Astrocyte of the cerebellum (primary cell): ENCODE data around the gene PRM1.

Source experiments
- DNase-seq: peaks from one replicate; pipeline ENCODE4 v3.0.0-alpha.2; 2011; ENCODE audit warnings: low read depth
- H3K4me3 ChIP-seq: 2 replicates; pipeline ENCODE4 v1.5.1; 2011; ENCODE audit warnings: mild to moderate bottlenecking, low read depth, low read length, moderate library complexity
- in situ Hi-C: cut with HindIII; loops from 2 replicates; pipeline ENCODE4 v1.10.0; 2017; ENCODE audit warnings: low sequenced_read_pairs
- TF ChIP-seq, protein P1 (sequence below): IDR thresholded peaks from 2 replicates; pipeline ENCODE4 v1.5.1; 2012; ENCODE audit warnings: low read length, low read depth, moderate library complexity, mild to moderate bottlenecking; ENCODE audit errors: missing control alignments

PRM1 gene

GRCh38 chr16:11321662-11322061 is 40.5 kb upstream of the PRM1 start:
- H3K4me3 ChIP-seq: no peak overlapping the region
- no peak for DNase-seq
- TF ChIP-seq, protein P1, sequence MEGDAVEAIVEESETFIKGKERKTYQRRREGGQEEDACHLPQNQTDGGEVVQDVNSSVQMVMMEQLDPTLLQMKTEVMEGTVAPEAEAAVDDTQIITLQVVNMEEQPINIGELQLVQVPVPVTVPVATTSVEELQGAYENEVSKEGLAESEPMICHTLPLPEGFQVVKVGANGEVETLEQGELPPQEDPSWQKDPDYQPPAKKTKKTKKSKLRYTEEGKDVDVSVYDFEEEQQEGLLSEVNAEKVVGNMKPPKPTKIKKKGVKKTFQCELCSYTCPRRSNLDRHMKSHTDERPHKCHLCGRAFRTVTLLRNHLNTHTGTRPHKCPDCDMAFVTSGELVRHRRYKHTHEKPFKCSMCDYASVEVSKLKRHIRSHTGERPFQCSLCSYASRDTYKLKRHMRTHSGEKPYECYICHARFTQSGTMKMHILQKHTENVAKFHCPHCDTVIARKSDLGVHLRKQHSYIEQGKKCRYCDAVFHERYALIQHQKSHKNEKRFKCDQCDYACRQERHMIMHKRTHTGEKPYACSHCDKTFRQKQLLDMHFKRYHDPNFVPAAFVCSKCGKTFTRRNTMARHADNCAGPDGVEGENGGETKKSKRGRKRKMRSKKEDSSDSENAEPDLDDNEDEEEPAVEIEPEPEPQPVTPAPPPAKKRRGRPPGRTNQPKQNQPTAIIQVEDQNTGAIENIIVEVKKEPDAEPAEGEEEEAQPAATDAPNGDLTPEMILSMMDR: no peak
- in situ Hi-C loops: no loop called here

DNA sequence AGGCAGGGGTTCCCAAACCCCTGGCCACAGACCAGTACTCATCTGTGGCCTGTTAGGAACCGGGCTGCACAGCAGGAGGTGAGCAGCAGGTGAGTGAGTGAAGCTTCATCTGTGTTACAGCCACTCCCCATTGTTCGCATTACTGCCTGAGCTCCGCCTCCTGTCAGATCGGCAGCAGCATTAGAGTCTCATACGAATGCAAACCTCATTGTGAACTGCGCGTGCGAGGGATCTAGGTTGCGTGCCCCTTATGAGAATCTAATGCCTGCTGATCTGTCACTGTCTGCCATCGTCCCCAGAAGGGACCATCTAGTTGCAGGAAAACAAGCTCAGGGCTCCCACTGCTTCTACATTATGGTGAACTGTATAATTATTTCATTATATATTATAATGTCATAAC is 39.0 kb upstream of the PRM1 start:
- TF ChIP-seq, protein P1: no peak
- H3K4me3 ChIP-seq: no peak overlapping the region
- DNase-seq: no peak
- in situ Hi-C loops: no loop called here

DNA sequence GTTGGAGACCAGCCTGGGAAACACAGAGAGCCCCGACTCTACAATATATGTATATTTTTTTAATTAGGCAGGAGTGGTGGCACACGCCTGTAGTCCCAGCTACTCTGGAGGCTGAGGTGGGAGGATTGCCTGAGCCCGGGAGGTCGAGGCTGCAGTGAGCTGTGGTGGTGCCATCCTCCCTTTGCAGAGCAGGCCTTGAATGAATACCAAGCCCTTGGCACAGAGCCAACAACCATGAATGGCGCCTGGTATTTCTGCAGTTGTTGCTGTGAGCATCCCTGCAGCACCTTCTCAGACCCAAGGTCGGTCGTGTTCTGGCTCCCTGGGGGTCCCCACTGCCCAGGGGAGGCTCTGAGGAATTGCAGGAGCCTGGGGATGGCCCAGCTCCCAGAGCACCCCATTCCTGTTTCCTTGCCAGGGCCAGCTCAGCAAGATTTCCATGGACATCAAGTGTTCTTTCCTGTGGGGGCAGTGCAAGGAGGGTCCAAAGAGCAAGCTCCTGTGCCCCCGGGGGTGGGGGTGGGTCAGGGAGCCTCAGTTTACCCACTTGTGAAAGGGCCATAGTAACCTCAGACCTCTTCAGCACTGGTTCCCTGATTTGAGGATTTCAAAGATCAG is 38.5 kb upstream of the PRM1 start:
- H3K4me3 ChIP-seq: no peak overlapping the region
- DNase-seq: no peak
- TF ChIP-seq, protein P1: no peak
- in situ Hi-C loops: no loop called here

GRCh38 chr16:11318817-11319216 is 37.7 kb upstream of the PRM1 start:
- no peak overlapping the region for H3K4me3 ChIP-seq
- in situ Hi-C loops: no loop called here
- no peak for DNase-seq
- TF ChIP-seq, protein P1: no peak

GRCh38 chr16:11316331-11317015 is 35.3 kb upstream of the PRM1 start:
- in situ Hi-C loops: no loop called here
- TF ChIP-seq, protein P1: no peak
- no peak for DNase-seq
- H3K4me3 ChIP-seq: no peak overlapping the region

DNA sequence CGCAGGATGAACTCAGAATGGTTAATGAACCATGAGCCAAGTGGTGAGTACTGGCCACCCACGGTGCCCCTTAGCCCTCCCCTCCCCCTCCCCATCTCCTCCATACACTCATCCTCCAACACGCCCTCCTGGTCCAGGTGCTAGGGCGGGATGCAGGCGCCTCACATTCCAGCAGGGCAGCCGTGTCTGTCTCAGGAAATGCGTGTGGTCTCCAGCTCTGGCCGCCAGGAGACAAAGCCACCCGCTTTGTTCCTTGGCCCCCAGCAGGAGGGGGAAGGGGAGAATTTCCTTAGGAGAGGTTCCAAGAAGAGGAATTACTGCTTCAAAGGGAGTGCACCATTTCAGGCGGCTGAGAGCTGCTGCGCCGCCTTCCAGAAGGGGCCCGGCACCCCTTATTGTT is 34.4 kb upstream of the PRM1 start:
- no peak overlapping the region for H3K4me3 ChIP-seq
- TF ChIP-seq, protein P1: peak; percentile 28
- in situ Hi-C loops: no loop called here
- DNase-seq: peak; percentile 76
